ENCODE data around the gene FRMD5.
A peak's percentile ranks its signal among the peaks of the same experiment; 100 is the strongest.
"Not testable (repeated sequence)": the region's sequence is repeated elsewhere in the genome, so short reads cannot be mapped to it uniquely, and the experiment has no call there.

FRMD5 gene

GRCh38 chr15:43829951-43830540 lies 365.0 kb downstream of the FRMD5 start:
- Histone ChIP-seq H3K4me2 (ENCODE audit: low read length) (peak overlapping the region; percentile 92), H3K4me3 (ENCODE audit: low read length) (peak overlapping the region; percentile 85), H3K27ac (ENCODE audit: low read depth, low read length) (peak overlapping the region; percentile 83), H3K4me1 (ENCODE audit: control insufficient read depth, low read length) (peaks cover 52% of the 10 kb centered on the region), H4K20me1 (ENCODE audit: control insufficient read depth, insufficient read depth, low read depth, low read length) (peaks cover 16% of the 10 kb centered on the region), H3F3A (ENCODE audit: control insufficient read depth, insufficient read depth) (peaks cover 24% of the 10 kb centered on the region), H3K36me3 (ENCODE audit: control insufficient read depth, low read length) (peaks cover 80% of the 10 kb centered on the region), H3K79me2 (ENCODE audit: control insufficient read depth, low read length) (peaks cover 98% of the 10 kb centered on the region)
- not testable (repeated sequence) for H3K9me3 ChIP-seq (ENCODE audit: control insufficient read depth, insufficient read depth, low read length); H3K9me2 ChIP-seq (replicated peaks; ENCODE audit: control insufficient read depth, low read length); H3K27me3 ChIP-seq (ENCODE audit: control insufficient read depth, low read length)

- H3K4me3 ChIP-seq (ENCODE audit: low read length) = peak overlapping the region; percentile 85
- H3K36me3 ChIP-seq (ENCODE audit: control insufficient read depth, low read length) = peaks cover 73% of the 10 kb centered on the region
- no peaks in the 10 kb centered on the region for H3K27me3 ChIP-seq (ENCODE audit: control insufficient read depth, low read length)
- TF ChIP-seq, protein P1, sequence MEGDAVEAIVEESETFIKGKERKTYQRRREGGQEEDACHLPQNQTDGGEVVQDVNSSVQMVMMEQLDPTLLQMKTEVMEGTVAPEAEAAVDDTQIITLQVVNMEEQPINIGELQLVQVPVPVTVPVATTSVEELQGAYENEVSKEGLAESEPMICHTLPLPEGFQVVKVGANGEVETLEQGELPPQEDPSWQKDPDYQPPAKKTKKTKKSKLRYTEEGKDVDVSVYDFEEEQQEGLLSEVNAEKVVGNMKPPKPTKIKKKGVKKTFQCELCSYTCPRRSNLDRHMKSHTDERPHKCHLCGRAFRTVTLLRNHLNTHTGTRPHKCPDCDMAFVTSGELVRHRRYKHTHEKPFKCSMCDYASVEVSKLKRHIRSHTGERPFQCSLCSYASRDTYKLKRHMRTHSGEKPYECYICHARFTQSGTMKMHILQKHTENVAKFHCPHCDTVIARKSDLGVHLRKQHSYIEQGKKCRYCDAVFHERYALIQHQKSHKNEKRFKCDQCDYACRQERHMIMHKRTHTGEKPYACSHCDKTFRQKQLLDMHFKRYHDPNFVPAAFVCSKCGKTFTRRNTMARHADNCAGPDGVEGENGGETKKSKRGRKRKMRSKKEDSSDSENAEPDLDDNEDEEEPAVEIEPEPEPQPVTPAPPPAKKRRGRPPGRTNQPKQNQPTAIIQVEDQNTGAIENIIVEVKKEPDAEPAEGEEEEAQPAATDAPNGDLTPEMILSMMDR (IDR thresholded peaks at IDR 0.05; ENCODE audit: low read depth, low read length, poor library complexity, severe bottlenecking) = no peak
- TF ChIP-seq EZH2phosphoT487 (IDR thresholded peaks at IDR 0.05; ENCODE audit: borderline replicate concordance, low read length) = no peak
- H3K9me3 ChIP-seq (ENCODE audit: control insufficient read depth, insufficient read depth, low read length) = no peaks in the 10 kb centered on the region
- H3F3A ChIP-seq (ENCODE audit: control insufficient read depth, insufficient read depth) = peaks cover 23% of the 10 kb centered on the region
- H3K27ac ChIP-seq (ENCODE audit: low read depth, low read length) = peak overlapping the region; percentile 83
- H4K20me1 ChIP-seq (ENCODE audit: control insufficient read depth, insufficient read depth, low read depth, low read length) = peaks cover 16% of the 10 kb centered on the region
- H3K9me2 ChIP-seq (replicated peaks; ENCODE audit: control insufficient read depth, low read length) = no peaks in the 10 kb centered on the region
- H3K4me2 ChIP-seq (ENCODE audit: low read length) = peak overlapping the region; percentile 92
- H3K4me1 ChIP-seq (ENCODE audit: control insufficient read depth, low read length) = peaks cover 63% of the 10 kb centered on the region
- H3K79me2 ChIP-seq (ENCODE audit: control insufficient read depth, low read length) = peaks cover 98% of the 10 kb centered on the region
Measured at GRCh38 chr15:43828061-43828657, 366.9 kb downstream of the FRMD5 start.

- Histone ChIP-seq H3K27ac (ENCODE audit: low read depth, low read length) (peak within 1 kb of the TSS; percentile 83), H3K27me3 (ENCODE audit: control insufficient read depth, low read length) (no peaks in the 10 kb centered on the region), H3K4me1 (ENCODE audit: control insufficient read depth, low read length) (peaks cover 61% of the 10 kb centered on the region), H3K79me2 (ENCODE audit: control insufficient read depth, low read length) (peaks cover 98% of the 10 kb centered on the region), H3K4me2 (ENCODE audit: low read length) (peak within 1 kb of the TSS; percentile 92), H3K4me3 (ENCODE audit: low read length) (peak within 1 kb of the TSS; percentile 85), H4K20me1 (ENCODE audit: control insufficient read depth, insufficient read depth, low read depth, low read length) (peaks cover 11% of the 10 kb centered on the region), H3K9me2 (replicated peaks; ENCODE audit: control insufficient read depth, low read length) (no peaks in the 10 kb centered on the region), H3K9me3 (ENCODE audit: control insufficient read depth, insufficient read depth, low read length) (no peaks in the 10 kb centered on the region), H3K36me3 (ENCODE audit: control insufficient read depth, low read length) (peaks cover 69% of the 10 kb centered on the region), H3F3A (ENCODE audit: control insufficient read depth, insufficient read depth) (peaks cover 19% of the 10 kb centered on the region)
- no peak for TF ChIP-seq EZH2phosphoT487 (IDR thresholded peaks at IDR 0.05; ENCODE audit: borderline replicate concordance, low read length)
- TF ChIP-seq, protein P1 (IDR thresholded peaks at IDR 0.05; ENCODE audit: low read depth, low read length, poor library complexity, severe bottlenecking) = no peak
Measured at GRCh38 chr15:43826508-43827341, 368.3 kb downstream of the FRMD5 start, which contains the start of gene WDR76. TSS of gene WDR76 (plus strand) at chr15:43827002. CDS start at chr15:43827033, 31 bp downstream.
